ENCODE results near the gene ACER3. TPM values are rescaled to one million over a fixed set of nuclear protein-coding genes. Genes with fewer than 3 reads are reported as not detected.

Gene ACER3
- total RNA-seq, 2 donors from 2014 or later: 7.0 to 24.7 TPM

DNA sequence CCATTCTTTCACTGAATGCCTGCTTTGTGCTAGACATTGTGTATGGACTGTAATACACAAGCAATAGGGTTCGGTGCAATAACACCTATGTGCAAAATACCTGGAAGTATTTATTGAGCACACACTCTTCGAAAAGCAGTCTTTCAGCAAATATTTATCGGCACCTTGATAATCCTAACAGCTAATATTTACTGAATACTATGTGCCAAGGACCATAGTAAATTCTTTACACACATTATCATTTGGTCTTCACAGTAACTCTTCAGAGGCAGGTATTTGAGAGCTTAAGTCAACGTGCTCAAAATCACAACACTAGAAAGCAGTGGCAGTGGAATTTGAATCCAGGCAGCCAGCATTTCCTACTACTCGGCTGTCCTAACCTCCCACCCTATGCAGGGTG lies 175.7 kb downstream of the ACER3 start:
- H3K27ac ChIP-seq: no peak overlapping the region
- no peaks in the 10 kb centered on the region for H3K9me3 ChIP-seq
- no peaks in the 10 kb centered on the region for H3K36me3 ChIP-seq
- H3K4me3 ChIP-seq: no peak overlapping the region
- no peak for DNase-seq (ENCODE audit: low spot score)
- H3K27me3 ChIP-seq (replicated peaks; ENCODE audit: insufficient read depth): no peaks in the 10 kb centered on the region
- TF ChIP-seq, protein P1, sequence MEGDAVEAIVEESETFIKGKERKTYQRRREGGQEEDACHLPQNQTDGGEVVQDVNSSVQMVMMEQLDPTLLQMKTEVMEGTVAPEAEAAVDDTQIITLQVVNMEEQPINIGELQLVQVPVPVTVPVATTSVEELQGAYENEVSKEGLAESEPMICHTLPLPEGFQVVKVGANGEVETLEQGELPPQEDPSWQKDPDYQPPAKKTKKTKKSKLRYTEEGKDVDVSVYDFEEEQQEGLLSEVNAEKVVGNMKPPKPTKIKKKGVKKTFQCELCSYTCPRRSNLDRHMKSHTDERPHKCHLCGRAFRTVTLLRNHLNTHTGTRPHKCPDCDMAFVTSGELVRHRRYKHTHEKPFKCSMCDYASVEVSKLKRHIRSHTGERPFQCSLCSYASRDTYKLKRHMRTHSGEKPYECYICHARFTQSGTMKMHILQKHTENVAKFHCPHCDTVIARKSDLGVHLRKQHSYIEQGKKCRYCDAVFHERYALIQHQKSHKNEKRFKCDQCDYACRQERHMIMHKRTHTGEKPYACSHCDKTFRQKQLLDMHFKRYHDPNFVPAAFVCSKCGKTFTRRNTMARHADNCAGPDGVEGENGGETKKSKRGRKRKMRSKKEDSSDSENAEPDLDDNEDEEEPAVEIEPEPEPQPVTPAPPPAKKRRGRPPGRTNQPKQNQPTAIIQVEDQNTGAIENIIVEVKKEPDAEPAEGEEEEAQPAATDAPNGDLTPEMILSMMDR (IDR thresholded peaks at IDR 0.05): no peak
- ATAC-seq (ENCODE audit: insufficient number of reproducible peaks, low FRiP score, low read depth): no peak
- H3K4me1 ChIP-seq (ENCODE audit: control insufficient read depth in 1 of 2, low read depth in 2 of 2): peaks cover 0 to 9% of the 10 kb centered on the region in 2 donors

DNA sequence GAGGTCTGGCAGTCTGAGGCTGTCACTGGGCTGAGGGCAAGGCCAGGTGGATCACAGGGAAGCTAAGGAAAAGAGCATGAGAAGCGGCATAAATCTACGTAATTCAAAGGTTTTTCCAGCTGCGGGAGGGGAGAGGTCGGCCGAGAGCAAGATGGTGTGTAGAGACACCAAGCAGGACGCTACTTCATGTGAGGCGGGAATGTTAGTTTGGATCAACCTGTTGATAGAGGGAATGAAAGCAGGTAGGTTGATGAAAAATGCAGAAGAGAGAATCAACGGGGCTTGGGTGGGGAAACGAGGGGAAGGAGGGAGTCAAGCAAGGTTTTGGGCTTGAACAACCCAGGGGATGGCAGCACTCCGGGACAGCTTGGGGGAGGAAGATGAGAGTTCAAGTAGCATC lies 176.3 kb downstream of the ACER3 start:
- ATAC-seq (ENCODE audit: insufficient number of reproducible peaks, low FRiP score, low read depth): no peak

DNA sequence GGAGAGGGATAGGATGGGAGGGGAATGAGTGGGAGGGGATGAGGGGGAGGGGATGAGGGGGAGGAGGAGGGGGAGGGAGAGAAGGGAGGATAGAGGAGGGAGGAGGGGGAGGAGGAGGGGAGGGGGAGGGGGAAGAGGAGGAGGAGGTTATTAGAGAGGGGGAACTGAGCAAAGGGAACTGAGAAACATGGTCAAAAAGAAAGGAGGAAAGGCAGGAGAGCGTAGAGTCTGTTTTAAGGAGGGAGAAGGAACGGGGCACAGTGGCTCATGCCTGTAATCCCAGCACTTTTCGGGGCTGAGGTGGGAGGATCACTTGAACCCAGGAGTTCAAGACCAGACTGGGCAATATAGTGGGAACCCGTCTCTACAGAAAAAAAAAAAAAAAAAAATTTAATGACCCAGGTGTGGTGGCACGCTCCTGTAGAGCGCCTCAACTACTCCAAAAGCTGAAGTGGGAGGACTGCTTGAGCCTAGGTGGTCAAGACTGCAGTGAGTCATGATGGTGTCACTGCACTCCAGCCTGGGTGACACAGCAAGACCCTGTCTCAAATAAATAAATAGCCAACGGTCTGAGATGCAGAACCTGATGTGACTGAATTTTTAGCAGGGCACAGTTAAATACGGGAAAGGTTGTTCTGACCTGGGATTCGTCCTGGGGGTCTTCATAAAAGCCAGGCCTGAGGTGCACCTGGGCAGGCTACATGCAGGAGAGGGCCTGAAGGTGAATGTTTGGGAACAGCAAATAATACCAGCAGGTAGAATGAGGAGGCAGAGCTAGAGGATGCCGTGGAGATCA lies 177.5 kb downstream of the ACER3 start:
- Histone ChIP-seq H3K4me3 (no peak overlapping the region), H3K9me3 (no peaks in the 10 kb centered on the region), H3K27me3 (replicated peaks; ENCODE audit: insufficient read depth) (no peaks in the 10 kb centered on the region), H3K27ac (no peak overlapping the region), H3K36me3 (no peaks in the 10 kb centered on the region), H3K4me1 (ENCODE audit: control insufficient read depth in 1 of 2, low read depth in 2 of 2) (peaks cover 0 to 9% of the 10 kb centered on the region in 2 donors)
- ATAC-seq (ENCODE audit: insufficient number of reproducible peaks, low FRiP score, low read depth) (no peak), DNase-seq (ENCODE audit: low spot score) (no peak)
- TF ChIP-seq, protein P1 (IDR thresholded peaks at IDR 0.05): no peak

More for the DNA sequence above, 176.3 kb downstream of the ACER3 start:
- TF ChIP-seq, protein P1 (IDR thresholded peaks at IDR 0.05): no peak
- DNase-seq (ENCODE audit: low spot score): no peak
- H3K9me3 ChIP-seq: no peaks in the 10 kb centered on the region
- H3K27me3 ChIP-seq (replicated peaks; ENCODE audit: insufficient read depth): no peaks in the 10 kb centered on the region
- H3K27ac ChIP-seq: no peak overlapping the region
- H3K4me3 ChIP-seq: no peak overlapping the region
- H3K4me1 ChIP-seq (ENCODE audit: control insufficient read depth in 1 of 2, low read depth in 2 of 2): peaks cover 0 to 9% of the 10 kb centered on the region in 2 donors
- no peaks in the 10 kb centered on the region for H3K36me3 ChIP-seq

DNA sequence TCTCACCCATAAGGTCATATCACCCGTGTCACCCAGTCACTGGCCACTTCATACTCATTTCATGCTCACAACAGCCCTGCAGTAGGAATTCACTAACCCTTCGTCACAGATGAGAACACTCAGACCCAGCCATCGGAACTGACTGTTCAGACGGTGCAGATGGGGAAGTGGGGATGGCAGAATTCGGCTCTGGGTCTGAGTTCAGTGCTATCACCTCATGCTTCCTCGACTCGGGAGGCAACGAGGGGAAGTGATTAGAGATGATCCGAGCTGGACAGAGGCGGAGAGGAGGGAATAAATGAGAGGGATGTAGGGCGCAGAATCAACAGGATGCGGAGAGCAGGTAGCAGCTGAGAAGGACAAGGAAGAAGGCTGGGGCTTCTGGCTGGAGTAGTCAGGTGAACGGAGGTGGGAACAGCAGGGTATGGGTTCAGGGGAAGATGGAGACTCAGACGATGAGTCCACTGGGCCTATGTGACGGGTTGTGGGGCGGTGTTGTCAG lies 178.2 kb downstream of the ACER3 start:
- Histone ChIP-seq H3K9me3 (no peaks in the 10 kb centered on the region), H3K4me1 (ENCODE audit: control insufficient read depth in 1 of 2, low read depth in 2 of 2) (peaks cover 0 to 9% of the 10 kb centered on the region in 2 donors), H3K27me3 (replicated peaks; ENCODE audit: insufficient read depth) (no peaks in the 10 kb centered on the region), H3K27ac (no peak overlapping the region), H3K36me3 (no peaks in the 10 kb centered on the region), H3K4me3 (no peak overlapping the region)
- TF ChIP-seq, protein P1 (IDR thresholded peaks at IDR 0.05): no peak
- DNase-seq (ENCODE audit: low spot score): no peak
- no peak for ATAC-seq (ENCODE audit: insufficient number of reproducible peaks, low FRiP score, low read depth)

DNA sequence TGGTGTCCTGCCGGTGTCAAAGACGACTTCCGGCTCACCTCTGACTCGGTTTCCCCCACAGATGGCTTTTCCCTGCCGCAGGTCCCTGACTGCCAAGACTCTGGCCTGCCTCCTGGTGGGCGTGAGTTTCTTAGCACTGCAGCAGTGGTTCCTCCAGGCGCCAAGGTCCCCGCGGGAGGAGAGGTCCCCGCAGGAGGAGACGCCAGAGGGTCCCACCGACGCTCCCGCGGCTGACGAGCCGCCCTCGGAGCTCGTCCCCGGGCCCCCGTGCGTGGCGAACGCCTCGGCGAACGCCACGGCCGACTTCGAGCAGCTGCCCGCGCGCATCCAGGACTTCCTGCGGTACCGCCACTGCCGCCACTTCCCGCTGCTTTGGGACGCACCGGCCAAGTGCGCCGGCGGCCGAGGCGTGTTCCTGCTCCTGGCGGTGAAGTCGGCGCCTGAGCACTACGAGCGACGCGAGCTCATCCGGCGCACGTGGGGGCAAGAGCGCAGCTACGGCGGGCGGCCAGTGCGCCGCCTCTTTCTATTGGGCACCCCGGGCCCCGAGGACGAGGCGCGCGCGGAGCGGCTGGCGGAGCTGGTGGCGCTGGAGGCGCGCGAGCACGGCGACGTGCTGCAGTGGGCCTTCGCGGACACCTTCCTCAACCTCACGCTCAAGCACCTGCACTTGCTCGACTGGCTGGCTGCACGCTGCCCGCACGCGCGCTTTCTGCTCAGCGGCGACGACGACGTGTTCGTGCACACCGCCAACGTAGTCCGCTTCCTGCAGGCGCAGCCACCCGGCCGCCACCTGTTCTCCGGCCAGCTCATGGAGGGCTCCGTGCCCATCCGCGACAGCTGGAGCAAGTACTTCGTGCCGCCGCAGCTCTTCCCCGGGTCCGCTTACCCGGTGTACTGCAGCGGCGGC lies 179.0 kb downstream of the ACER3 start:
- Histone ChIP-seq H3K9me3 (no peaks in the 10 kb centered on the region), H3K27me3 (replicated peaks; ENCODE audit: insufficient read depth) (no peaks in the 10 kb centered on the region), H3K27ac (no peak overlapping the region), H3K36me3 (no peaks in the 10 kb centered on the region), H3K4me3 (peak overlapping the region; percentile 67), H3K4me1 (ENCODE audit: control insufficient read depth in 1 of 2, low read depth in 2 of 2) (peaks cover 0 to 9% of the 10 kb centered on the region in 2 donors)
- DNase-seq (ENCODE audit: low spot score) (no peak), ATAC-seq (ENCODE audit: insufficient number of reproducible peaks, low FRiP score, low read depth) (no peak)
- TF ChIP-seq, protein P1 (IDR thresholded peaks at IDR 0.05): peak; percentile 21
